Muscle of arm (tissue), 12 donors: ENCODE data around the gene FKBP7. TPM values are rescaled to one million over a fixed set of nuclear protein-coding genes. Genes with fewer than 3 reads are reported as not detected.
A peak's percentile ranks its signal among the peaks of the same experiment; 100 is the strongest.
"Not testable (repeated sequence)": the region's sequence is repeated elsewhere in the genome, so short reads cannot be mapped to it uniquely, and the experiment has no call there.

ENCODE experiments used
- DNase-seq: peaks from one replicate; pipeline ENCODE4 v3.0.0-alpha.2; 2013
- polyA plus RNA-seq, 12 donors: library from polyadenylated mRNA; unstranded; fragments of 120-200 nt; gene quantifications; one replicate each; pipeline ENCODE4 v1.2.1, GENCODE V29; 2013; ENCODE audit not compliant: insufficient read length in 12 of 12

Gene FKBP7
- polyA plus RNA-seq, 12 donors: 31.8 to 82.2 (median 63.6) TPM; not detected in 1

GRCh38 chr2:178502751-178503150 is 24.4 kb upstream of the FKBP7 start:
- DNase-seq: no peak

DNA sequence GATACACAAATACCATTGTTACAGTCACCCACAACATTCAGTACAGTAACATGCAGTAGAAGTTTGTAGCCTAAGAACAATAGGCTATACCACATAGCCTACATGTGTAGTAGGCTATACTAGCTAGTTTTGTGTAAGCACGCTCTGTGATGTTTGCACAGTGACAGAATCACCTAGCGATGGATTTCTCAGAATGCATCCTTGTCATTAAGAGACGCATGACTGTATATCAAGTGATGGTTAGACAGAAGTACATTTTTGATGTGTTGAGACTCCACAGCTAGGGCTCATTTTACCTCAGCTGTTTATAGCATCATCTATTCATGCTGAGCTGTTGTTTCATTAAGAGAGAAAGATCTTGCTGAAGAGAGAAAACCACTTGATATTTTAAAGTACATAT is 21.2 kb upstream of the FKBP7 start:
- DNase-seq: no peak

DNA sequence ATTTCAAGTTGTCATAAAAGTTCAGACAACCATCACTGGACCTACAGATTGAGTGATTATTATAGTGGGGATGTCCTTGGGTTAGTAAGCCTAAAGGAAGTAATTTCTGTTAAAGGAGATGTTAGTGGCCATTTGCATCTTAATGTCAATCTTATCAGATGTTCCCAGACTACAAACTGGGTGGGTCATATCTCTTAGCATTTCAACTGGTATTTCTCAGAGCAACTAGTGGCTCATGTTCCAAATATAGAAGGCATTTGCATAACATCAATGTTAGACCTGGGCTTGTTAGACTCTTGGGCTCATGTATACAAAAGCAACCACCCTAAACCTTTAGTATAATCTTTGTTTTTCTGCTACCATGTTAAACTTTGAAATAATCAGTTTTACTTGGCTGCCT is 19.7 kb upstream of the FKBP7 start:
- no peak for DNase-seq

GRCh38 chr2:178496049-178496448 is 17.6 kb upstream of the FKBP7 start:
- DNase-seq: no peak

GRCh38 chr2:178491612-178492011 is 13.2 kb upstream of the FKBP7 start:
- no peak for DNase-seq

DNA sequence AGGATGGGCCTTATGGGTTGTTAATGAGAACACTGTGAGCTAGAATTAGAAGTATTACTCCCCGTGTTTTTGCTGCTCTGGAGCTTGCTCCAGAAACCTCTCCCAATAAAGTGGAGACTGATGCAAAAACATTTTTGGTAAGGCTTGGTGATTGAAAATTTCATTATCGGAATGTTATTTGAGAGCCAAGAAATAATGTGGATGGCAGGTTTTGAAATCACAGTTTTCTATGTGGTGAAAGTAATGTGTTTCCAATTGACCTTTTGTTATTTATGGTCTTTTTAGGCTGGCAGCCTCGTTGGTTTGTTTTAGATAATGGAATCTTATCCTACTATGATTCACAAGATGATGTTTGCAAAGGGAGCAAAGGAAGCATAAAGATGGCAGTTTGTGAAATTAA is 7.0 kb upstream of the FKBP7 start:
- no peak for DNase-seq

DNA sequence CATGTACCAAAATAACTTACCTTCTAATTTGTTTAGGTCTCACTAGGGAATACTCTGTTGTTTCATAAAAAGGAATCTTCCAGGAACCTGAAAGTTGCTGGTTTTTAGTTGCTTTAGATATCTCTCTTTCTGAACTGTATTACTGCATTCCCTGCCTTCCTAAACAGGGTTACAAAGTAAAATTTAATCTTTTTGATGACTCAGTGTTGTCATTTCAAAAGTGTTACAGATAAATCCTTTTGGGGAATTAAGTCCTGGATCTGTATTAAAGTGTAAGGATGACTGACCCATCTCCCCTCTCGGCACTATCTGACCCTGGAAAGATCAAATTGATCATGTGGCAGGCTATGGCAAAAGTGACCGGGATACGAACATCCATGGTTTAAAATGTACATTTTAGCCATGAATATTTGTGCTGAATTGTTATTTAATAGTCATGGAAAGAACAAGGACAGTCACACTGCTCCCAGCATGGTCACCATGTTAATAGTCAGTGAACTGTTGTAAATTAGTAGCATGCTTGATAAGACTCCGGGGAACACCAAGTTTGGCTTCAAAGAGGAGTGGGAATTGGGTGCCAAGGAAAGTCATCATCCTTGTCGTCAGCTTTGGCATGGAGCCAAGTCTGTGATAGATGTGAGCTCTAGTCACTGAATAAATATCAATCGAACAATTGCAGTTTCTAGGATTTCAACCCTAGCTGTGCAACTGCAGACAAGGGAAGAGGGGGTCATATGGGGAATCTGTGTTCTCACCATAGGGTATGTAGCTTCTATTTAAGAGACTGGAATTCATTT is 6.0 kb upstream of the FKBP7 start:
- peak; percentile 16 for DNase-seq

GRCh38 chr2:178482437-178482836 is 4.0 kb upstream of the FKBP7 start:
- DNase-seq: no peak

- peak; percentile 94 for DNase-seq
These were observed 2.1 kb upstream of the FKBP7 start, which contains the start of gene PLEKHA3 for GRCh38 chr2:178480227-178481181. Gene PLEKHA3, plus strand, starts transcription at chr2:178480457. Its CDS starts 413 bp downstream, at chr2:178480870.

DNA sequence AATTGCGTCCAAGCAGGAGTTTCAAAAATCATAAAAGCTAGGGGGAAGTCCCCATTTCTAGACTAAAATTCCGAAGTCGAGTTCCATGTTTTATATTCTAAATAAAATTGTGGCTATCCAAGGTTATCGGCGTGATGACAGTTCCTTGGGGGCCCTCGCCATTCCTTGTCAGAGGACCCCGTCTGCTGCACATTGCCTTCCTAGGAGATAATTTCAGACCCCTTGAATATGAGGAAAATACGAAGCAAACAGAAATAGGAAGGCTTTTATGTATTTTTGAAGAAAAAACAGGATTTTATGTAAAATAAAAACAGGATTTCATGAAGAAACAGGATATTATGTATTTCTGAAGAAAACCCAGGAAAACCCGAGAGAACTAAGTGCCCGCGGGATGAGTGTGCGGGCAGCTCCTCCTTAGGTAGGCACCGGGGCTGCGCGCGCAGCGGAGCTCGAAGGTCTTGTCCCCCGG is 1.4 kb upstream of the FKBP7 start:
- no peak for DNase-seq

DNA sequence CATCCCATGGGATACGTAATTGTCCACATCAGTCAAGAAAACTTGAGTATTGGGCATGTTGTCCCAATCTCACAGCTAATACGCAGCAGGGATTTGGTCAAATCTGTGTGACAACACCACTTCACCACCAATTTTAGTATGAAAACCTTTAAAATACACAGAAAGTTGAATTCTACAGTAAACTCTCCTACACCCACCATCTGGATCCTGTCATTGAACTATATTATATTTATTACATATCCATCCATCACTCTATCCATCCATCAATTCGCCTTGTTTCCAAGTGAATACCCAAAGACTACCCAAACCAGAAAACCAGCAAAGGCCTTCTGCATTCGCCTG is 846 bp upstream of the FKBP7 start:
- peak; percentile 14 for DNase-seq

- no peak for DNase-seq
These were observed 316 bp downstream of the FKBP7 start for GRCh38 chr2:178478130-178478438.

DNA sequence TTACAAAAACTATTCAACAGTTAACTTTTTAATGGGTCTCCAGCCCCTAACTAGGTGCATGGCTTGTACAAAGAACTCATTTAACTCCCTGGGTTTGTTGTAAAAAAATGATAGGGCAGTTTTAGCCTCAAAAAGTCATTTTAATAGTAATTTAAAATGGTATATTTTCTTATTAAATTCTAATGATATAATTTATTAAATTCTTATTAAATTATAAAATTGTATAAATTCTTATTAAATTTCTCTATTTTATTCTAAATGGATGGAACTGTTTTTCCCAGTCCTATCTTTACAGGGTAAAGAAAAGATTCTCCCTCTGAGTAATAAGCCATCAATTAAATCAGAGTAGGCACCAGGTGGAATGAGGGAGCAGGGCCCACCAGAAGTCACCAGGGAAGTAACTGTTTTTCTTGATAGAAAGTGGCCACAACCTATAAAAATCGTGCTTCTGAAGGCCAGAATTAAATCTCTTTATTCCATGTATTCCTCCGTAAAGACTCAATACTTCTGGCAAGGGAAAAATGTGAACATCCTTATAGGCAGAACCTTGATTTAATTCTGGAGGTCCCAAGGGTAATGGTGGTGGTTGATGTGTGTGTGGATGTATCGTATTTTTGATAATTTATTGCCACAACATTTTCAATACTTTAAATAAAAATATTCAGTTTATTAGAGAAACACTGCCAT is 814 bp downstream of the FKBP7 start:
- peak; percentile 41 for DNase-seq

DNA sequence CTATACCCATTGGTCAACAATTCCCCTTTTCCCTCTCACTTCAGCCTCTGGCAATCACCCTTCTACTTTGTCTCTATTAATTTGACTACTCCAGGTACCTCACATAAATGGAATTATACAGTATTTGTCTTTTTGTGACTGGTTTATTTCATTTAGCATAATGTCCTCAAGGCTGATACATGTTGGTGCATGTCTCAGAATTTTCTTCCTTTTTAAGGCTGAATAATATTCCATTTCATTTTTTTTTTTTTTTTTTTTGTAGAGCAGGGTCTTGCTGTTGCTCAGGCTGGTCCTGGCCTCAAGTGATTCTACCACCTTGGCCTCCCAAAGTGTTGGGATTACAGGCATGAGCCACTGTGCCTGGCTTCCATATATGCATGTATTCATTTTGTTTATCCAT is 1.9 kb downstream of the FKBP7 start:
- no peak for DNase-seq

- no peak for DNase-seq
These were observed 3.8 kb downstream of the FKBP7 start for GRCh38 chr2:178474560-178474959.

- DNase-seq: no peak
These were observed 4.5 kb downstream of the FKBP7 start for GRCh38 chr2:178473931-178474330.

DNA sequence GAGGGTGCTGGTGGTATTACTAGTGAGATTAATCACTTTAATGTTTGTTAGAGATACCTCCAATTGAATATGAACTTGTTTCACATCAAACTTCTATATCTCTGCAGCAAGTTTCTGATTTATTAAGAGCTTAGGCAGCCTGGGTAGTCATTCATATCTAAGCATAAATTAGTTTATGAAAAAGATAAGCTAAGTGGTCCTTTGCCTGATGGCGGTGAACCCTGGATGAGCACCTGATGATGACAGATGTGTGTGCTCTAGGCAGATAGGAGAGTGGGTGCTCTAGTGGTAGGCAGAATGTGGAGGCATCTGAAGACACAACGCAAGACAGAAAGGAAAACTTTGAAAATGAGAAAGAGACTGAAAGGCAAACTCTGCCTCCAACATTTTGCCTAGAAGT is 5.0 kb downstream of the FKBP7 start:
- DNase-seq: no peak

GRCh38 chr2:178471313-178471712 is 7.1 kb downstream of the FKBP7 start:
- not testable (repeated sequence) for DNase-seq

DNA sequence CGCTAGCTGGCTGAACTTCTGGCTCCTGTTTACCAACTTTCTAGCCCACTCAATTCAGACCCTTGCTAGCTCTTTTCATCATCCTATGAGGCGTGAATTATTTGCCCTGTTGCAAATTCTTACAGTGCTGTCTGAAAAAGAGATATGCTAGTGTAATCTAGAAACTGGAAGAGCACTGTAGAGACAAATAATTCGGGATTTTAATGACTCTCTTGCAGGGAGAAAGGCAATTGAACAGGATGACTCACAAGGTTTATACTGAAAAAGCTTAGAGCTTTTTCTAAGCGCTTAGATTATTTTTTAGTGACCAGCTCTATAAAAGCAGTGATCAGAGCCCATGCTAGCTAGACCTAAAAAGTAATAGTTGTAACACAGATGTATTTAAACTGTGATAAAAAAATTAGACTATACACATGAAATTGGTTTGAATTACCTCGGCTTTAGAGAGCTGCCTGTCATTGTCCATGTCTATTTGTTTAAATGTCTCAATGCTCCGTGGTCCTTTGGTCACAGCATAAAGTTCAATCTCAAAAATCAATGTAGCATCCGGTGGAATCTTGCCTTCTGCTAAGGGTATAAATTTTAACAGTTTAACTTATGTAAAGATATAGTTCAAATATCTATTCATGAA is 9.1 kb downstream of the FKBP7 start:
- DNase-seq: no peak

DNA sequence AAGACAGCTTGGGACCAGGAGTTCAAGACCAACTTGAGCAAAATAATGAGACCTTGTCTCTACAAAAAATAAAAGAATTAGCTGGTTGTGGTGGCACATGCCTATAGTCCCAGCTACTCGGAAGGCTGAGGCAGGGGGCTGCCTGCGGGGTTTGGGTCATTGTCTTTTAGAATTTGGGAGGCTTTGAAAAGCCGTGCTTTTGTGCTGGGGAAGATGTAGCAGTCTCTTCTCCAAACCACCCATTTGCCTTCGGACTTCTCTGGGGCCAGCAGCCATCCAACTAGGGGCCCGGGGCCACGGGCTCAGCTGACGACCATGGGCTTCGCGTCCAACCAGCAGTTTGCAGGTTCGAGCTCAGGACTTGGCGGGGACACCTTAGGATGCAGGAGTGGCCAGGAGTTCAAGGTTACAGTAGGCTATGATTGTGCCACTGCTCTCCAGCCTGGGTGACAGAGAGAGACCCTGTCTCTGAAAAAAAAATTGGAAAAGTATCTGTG is 21.0 kb downstream of the FKBP7 start:
- DNase-seq: no peak

DNA sequence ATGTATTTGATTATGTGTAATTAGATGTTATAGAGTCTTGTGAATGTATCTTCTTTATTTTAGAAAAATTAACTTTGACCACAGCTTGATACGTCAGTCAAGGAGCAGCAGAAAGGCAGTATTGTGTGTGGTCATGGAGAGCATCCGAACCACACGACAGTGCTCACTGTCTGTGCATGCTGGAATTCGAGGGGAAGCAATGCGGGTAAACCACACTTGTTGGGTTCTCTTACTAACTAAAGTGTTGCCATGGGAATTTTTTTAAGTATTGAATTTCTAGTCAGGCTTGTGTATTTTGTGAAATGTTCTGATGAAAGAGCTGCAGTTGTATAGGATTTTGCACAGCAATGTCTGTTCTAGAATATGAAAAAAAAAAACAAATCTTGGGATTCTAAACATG is 22.5 kb downstream of the FKBP7 start:
- DNase-seq: no peak

DNA sequence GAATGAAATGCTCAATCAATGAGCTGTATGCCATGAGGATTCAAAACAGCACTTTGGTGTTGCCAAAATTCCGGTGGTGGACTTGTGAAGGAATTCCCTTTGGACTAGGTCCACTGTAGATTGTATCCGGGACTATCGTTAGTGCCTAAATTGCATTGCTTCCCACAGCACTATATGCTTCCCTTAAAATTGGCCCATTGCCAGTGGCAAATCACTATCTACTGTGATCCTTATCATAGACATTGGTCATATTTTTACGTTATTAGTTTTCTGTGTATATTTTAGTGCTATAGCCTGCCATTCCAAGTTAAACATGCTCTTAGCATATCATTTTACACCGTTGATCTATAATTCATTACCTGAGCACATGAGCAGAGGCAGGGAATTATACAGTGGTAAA is 25.5 kb downstream of the FKBP7 start:
- no peak for DNase-seq
